Mesenchymal stem cell (in vitro differentiated cells and primary cell): ENCODE results near the gene ATG101.

Experiments used
- DNase-seq: peaks from one replicate; pipeline ENCODE4 v3.0.0-alpha.2; 2013
- H2AFZ ChIP-seq: one replicate; pipeline ENCODE4 v1.6.1; 2013; ENCODE audit warnings: low read depth, mild to moderate bottlenecking, control low read depth, inconsistent platforms, low read length, moderate library complexity
- H2AK5ac ChIP-seq: 2 replicates; pipeline ENCODE4 v1.6.1; 2013; ENCODE audit warnings: low read length, moderate library complexity, mild to moderate bottlenecking, inconsistent platforms; ENCODE audit not compliant: severe bottlenecking
- H2BK120ac ChIP-seq: one replicate; pipeline ENCODE4 v1.6.1; 2013; ENCODE audit warnings: low read depth, mild to moderate bottlenecking, inconsistent platforms, low read length, moderate library complexity
- H2BK12ac ChIP-seq, 2 experiments: one replicate each; pipeline ENCODE4 v1.6.1; 2013; ENCODE audit warnings: inconsistent platforms in 2 of 2, low read length in 2 of 2, mild to moderate bottlenecking in 2 of 2, moderate library complexity in 2 of 2, control low read depth in 1 of 2
- H2BK15ac ChIP-seq: one replicate; pipeline ENCODE4 v1.6.1; 2013; ENCODE audit warnings: mild to moderate bottlenecking, low read depth, inconsistent platforms; ENCODE audit not compliant: poor library complexity, severe bottlenecking
- H2BK5ac ChIP-seq: 2 replicates; pipeline ENCODE4 v1.6.1; 2013; ENCODE audit warnings: low read depth, mild to moderate bottlenecking, low read length, control low read depth, inconsistent platforms; ENCODE audit not compliant: poor library complexity, severe bottlenecking
- H3K14ac ChIP-seq, 2 experiments: one replicate each; pipeline ENCODE4 v1.6.1; 2013; ENCODE audit warnings: inconsistent platforms in 2 of 2, low read length in 2 of 2, control low read depth in 1 of 2, mild to moderate bottlenecking in 1 of 2, moderate library complexity in 1 of 2
- H3K18ac ChIP-seq, 2 experiments: one replicate each; pipeline ENCODE4 v1.6.1; 2013; ENCODE audit warnings: inconsistent platforms in 2 of 2, low read length in 2 of 2, control low read depth in 1 of 2, low read depth in 1 of 2, mild to moderate bottlenecking in 1 of 2
- H3K23ac ChIP-seq, 2 experiments: one replicate each; pipeline ENCODE4 v1.6.1; 2013; ENCODE audit warnings: inconsistent platforms in 2 of 2, low read length in 2 of 2, mild to moderate bottlenecking in 2 of 2, moderate library complexity in 2 of 2, control low read depth in 1 of 2
- H3K27ac ChIP-seq: 2 replicates; pipeline ENCODE4 v1.5.1; 2013; ENCODE audit warnings: mild to moderate bottlenecking, moderate library complexity, low read length, control low read depth, inconsistent platforms; ENCODE audit not compliant: poor library complexity, severe bottlenecking
- H3K27me3 ChIP-seq, 2 experiments: 2 replicates each; pipeline versions ENCODE4 v1.6.1 to v1.7.0; 2013; ENCODE audit warnings: low read length in 2 of 2, mild to moderate bottlenecking in 2 of 2, moderate library complexity in 2 of 2, control low read depth in 1 of 2, inconsistent platforms in 1 of 2; ENCODE audit not compliant: control insufficient read depth in 1 of 2, insufficient read depth in 1 of 2
- H3K36me3 ChIP-seq, 2 experiments: 2 replicates each; pipeline versions ENCODE4 v1.6.1 to v1.7.0; 2013; ENCODE audit warnings: low read length in 2 of 2, control low read depth in 1 of 2, inconsistent platforms in 1 of 2, low read depth in 1 of 2, mild to moderate bottlenecking in 1 of 2; ENCODE audit not compliant: insufficient read depth in 2 of 2, control insufficient read depth in 1 of 2
- H3K4ac ChIP-seq, 2 experiments: one replicate each; pipeline ENCODE4 v1.6.1; 2013; ENCODE audit warnings: inconsistent platforms in 2 of 2, low read length in 2 of 2, mild to moderate bottlenecking in 2 of 2, moderate library complexity in 2 of 2, control low read depth in 1 of 2, low read depth in 1 of 2
- H3K4me1 ChIP-seq: 2 replicates; pipeline ENCODE4 v1.6.1; 2013; ENCODE audit warnings: low read depth, low read length, control low read depth; ENCODE audit not compliant: control insufficient read depth, insufficient read depth
- H3K4me2 ChIP-seq: 2 replicates; pipeline ENCODE4 v1.6.1; 2013; ENCODE audit warnings: low read length, mild to moderate bottlenecking, inconsistent platforms; ENCODE audit not compliant: poor library complexity, severe bottlenecking
- H3K4me3 ChIP-seq, 2 experiments: 2 replicates each; pipeline versions ENCODE4 v1.5.1 to v1.7.0; 2013; ENCODE audit warnings: low read length in 2 of 2, mild to moderate bottlenecking in 2 of 2, control low read depth in 1 of 2, low read depth in 1 of 2; ENCODE audit not compliant: insufficient read depth in 1 of 2
- H3K79me1 ChIP-seq: replicated peaks from 2 replicates; pipeline ENCODE4 v1.6.1; 2013; ENCODE audit warnings: mild to moderate bottlenecking, control low read depth, low read length, inconsistent platforms; ENCODE audit not compliant: poor library complexity, severe bottlenecking
- H3K9ac ChIP-seq: 2 replicates; pipeline ENCODE4 v1.7.0; 2013; ENCODE audit warnings: mild to moderate bottlenecking, low read length, moderate library complexity
- H3K9me3 ChIP-seq: 2 replicates; pipeline ENCODE4 v1.7.0; 2013; ENCODE audit warnings: mild to moderate bottlenecking, low read length; ENCODE audit not compliant: control insufficient read depth
- H4K8ac ChIP-seq: one replicate; pipeline ENCODE4 v1.6.1; 2013; ENCODE audit warnings: inconsistent platforms, mild to moderate bottlenecking, low read length, moderate library complexity
- H4K91ac ChIP-seq: one replicate; pipeline ENCODE4 v1.6.1; 2013; ENCODE audit warnings: mild to moderate bottlenecking, low read length, inconsistent platforms
- WGBS: methylation state at CpG from one replicate; pipeline ENCODE4 v1.1.7; 2013; ENCODE audit warnings: mixed read lengths; 5-methylcytosine and 5-hydroxymethylcytosine counted together

Gene ATG101

GRCh38 chr12:52073531-52074381 lies 4.0 kb downstream of the ATG101 start:
- H3K27ac ChIP-seq = no peak overlapping the region
- H2AK5ac ChIP-seq = no peak overlapping the region
- H3K4ac ChIP-seq = no peak overlapping the region
- no peak overlapping the region for H2BK15ac ChIP-seq
- H3K36me3 ChIP-seq = peaks cover 55 to 63% of the 10 kb centered on the region in 2 experiments
- no peak overlapping the region for H2BK120ac ChIP-seq
- no peak overlapping the region for H4K91ac ChIP-seq
- H3K4me1 ChIP-seq = peaks cover 25% of the 10 kb centered on the region
- DNase-seq = peak; percentile 80
- peaks cover 36% of the 10 kb centered on the region for H3K79me1 ChIP-seq
- no peak overlapping the region for H3K9ac ChIP-seq
- H3K23ac ChIP-seq = peak overlapping the region in 1 of 2 experiments; percentile 23
- no peak overlapping the region for H4K8ac ChIP-seq
- peak overlapping the region in 1 of 2 experiments; percentile 28 for H3K18ac ChIP-seq
- WGBS = 89% methylated on average over 17 of the region's 23 CpGs
- H2BK12ac ChIP-seq = peak overlapping the region in 1 of 2 experiments; percentile 37
- no peaks in the 10 kb centered on the region for H3K9me3 ChIP-seq
- H3K27me3 ChIP-seq = no peaks in the 10 kb centered on the region
- H2BK5ac ChIP-seq = no peak overlapping the region
- peak overlapping the region in 1 of 2 experiments; percentile 66 for H3K14ac ChIP-seq
- H2AFZ ChIP-seq = no peak overlapping the region
- peak overlapping the region in 1 of 2 experiments; percentile 12 for H3K4me3 ChIP-seq
- H3K4me2 ChIP-seq = no peak overlapping the region

- H3K18ac ChIP-seq = no peak overlapping the region
- WGBS = 89% methylated on average over 3 of the region's 3 CpGs
- H4K8ac ChIP-seq = no peak overlapping the region
- no peak overlapping the region for H3K4ac ChIP-seq
- no peak overlapping the region for H2BK12ac ChIP-seq
- no peak overlapping the region for H3K4me3 ChIP-seq
- no peaks in the 10 kb centered on the region for H3K27me3 ChIP-seq
- no peak overlapping the region for H2BK15ac ChIP-seq
- DNase-seq = no peak
- H2AK5ac ChIP-seq = no peak overlapping the region
- H2AFZ ChIP-seq = no peak overlapping the region
- no peak overlapping the region for H3K4me2 ChIP-seq
- H4K91ac ChIP-seq = no peak overlapping the region
- H2BK5ac ChIP-seq = no peak overlapping the region
- H3K36me3 ChIP-seq = peaks cover 68 to 69% of the 10 kb centered on the region in 2 experiments
- H3K79me1 ChIP-seq = peaks cover 48% of the 10 kb centered on the region
- H3K4me1 ChIP-seq = peaks cover 22% of the 10 kb centered on the region
- H3K27ac ChIP-seq = no peak overlapping the region
- no peak overlapping the region for H3K9ac ChIP-seq
- no peak overlapping the region for H3K23ac ChIP-seq
- H2BK120ac ChIP-seq = no peak overlapping the region
- no peak overlapping the region for H3K14ac ChIP-seq
- no peaks in the 10 kb centered on the region for H3K9me3 ChIP-seq
Observed at GRCh38 chr12:52074971-52075724, 5.4 kb downstream of the ATG101 start.

- H2BK120ac ChIP-seq = no peak overlapping the region
- no peak overlapping the region for H3K23ac ChIP-seq
- 97% methylated on average over 16 of the region's 16 CpGs for WGBS
- no peak overlapping the region for H3K4me2 ChIP-seq
- no peak overlapping the region for H4K8ac ChIP-seq
- H3K4me1 ChIP-seq = peaks cover 26% of the 10 kb centered on the region
- no peak overlapping the region for H2AK5ac ChIP-seq
- H3K4ac ChIP-seq = no peak overlapping the region
- H3K27me3 ChIP-seq = no peaks in the 10 kb centered on the region
- H4K91ac ChIP-seq = no peak overlapping the region
- H3K18ac ChIP-seq = no peak overlapping the region
- H2BK12ac ChIP-seq = no peak overlapping the region
- no peak overlapping the region for H2BK15ac ChIP-seq
- no peak overlapping the region for H3K4me3 ChIP-seq
- H3K14ac ChIP-seq = no peak overlapping the region
- H3K9ac ChIP-seq = no peak overlapping the region
- H2AFZ ChIP-seq = no peak overlapping the region
- no peak overlapping the region for H2BK5ac ChIP-seq
- no peak for DNase-seq
- H3K9me3 ChIP-seq = no peaks in the 10 kb centered on the region
- peaks cover 56% of the 10 kb centered on the region for H3K79me1 ChIP-seq
- peaks cover 68 to 74% of the 10 kb centered on the region in 2 experiments for H3K36me3 ChIP-seq
- H3K27ac ChIP-seq = no peak overlapping the region
Observed at GRCh38 chr12:52076811-52077210, 7.0 kb downstream of the ATG101 start.

GRCh38 chr12:52078276-52078675 lies 8.5 kb downstream of the ATG101 start:
- no peak overlapping the region for H3K4ac ChIP-seq
- DNase-seq = no peak
- H3K9ac ChIP-seq = no peak overlapping the region
- no peak overlapping the region for H3K14ac ChIP-seq
- H3K27ac ChIP-seq = no peak overlapping the region
- no peak overlapping the region for H2BK5ac ChIP-seq
- no peak overlapping the region for H2BK120ac ChIP-seq
- H3K18ac ChIP-seq = no peak overlapping the region
- H4K8ac ChIP-seq = no peak overlapping the region
- 76% methylated on average over 3 of the region's 3 CpGs for WGBS
- peaks cover 56 to 70% of the 10 kb centered on the region in 2 experiments for H3K36me3 ChIP-seq
- H3K23ac ChIP-seq = no peak overlapping the region
- H3K4me1 ChIP-seq = peaks cover 39% of the 10 kb centered on the region
- no peaks in the 10 kb centered on the region for H3K9me3 ChIP-seq
- H3K4me3 ChIP-seq = no peak overlapping the region
- no peak overlapping the region for H2AK5ac ChIP-seq
- peaks cover 56% of the 10 kb centered on the region for H3K79me1 ChIP-seq
- no peak overlapping the region for H4K91ac ChIP-seq
- no peak overlapping the region for H2AFZ ChIP-seq
- no peak overlapping the region for H2BK15ac ChIP-seq
- no peak overlapping the region for H2BK12ac ChIP-seq
- no peaks in the 10 kb centered on the region for H3K27me3 ChIP-seq
- no peak overlapping the region for H3K4me2 ChIP-seq
